ENCODE measurements around the gene CYFIP1. TPM values are rescaled to one million over a fixed set of nuclear protein-coding genes. Genes with fewer than 3 reads are reported as not detected.

The CYFIP1 gene
- total RNA-seq, 3 donors from 2014 or later (not counting 1 experiment from before 2014, with no cell fraction given), result 6.4 to 9.2 (median 8.8) TPM

- no peak for ATAC-seq
- Mint-ChIP-seq H3K4me3 (no peak overlapping the region), H3K4me1 (no peaks in the 10 kb centered on the region), H3K9me3 (no peaks in the 10 kb centered on the region), H3K27ac (no peak overlapping the region), H3K27me3 (ENCODE audit: low read depth in 2 of 2) (no peaks in the 10 kb centered on the region), H3K36me3 (no peaks in the 10 kb centered on the region)
- intact Hi-C loops (cut with micrococcal nuclease), result no loop called here
- no peak for DNase-seq
- no peaks in the 10 kb centered on the region for H3K4me1 ChIP-seq (ENCODE audit: control insufficient read depth, insufficient read depth, low read length)
- no peak for TF ChIP-seq CTCF (IDR thresholded peaks at IDR 0.05)
- no peaks in the 10 kb centered on the region for H3K27me3 ChIP-seq (ENCODE audit: control insufficient read depth, insufficient read depth, low read length)
- H3K4me3 ChIP-seq (ENCODE audit: low read length), result no peak overlapping the region
- 79% methylated on average over 6 of the region's 9 CpGs for WGBS (ENCODE audit: insufficient coverage)
- H3K27ac ChIP-seq (ENCODE audit: low read length), result no peak overlapping the region
- H3K36me3 ChIP-seq (ENCODE audit: control insufficient read depth, insufficient read depth, low read length), result no peaks in the 10 kb centered on the region
- H3K9me3 ChIP-seq (ENCODE audit: control insufficient read depth, insufficient read depth, low read length), result no peaks in the 10 kb centered on the region
These were observed 87.8 kb downstream of the CYFIP1 start for GRCh38 chr15:22892333-22892732.

GRCh38 chr15:22891426-22892210 lies 88.5 kb downstream of the CYFIP1 start:
- Mint-ChIP-seq H3K4me3 (no peak overlapping the region), H3K27ac (no peak overlapping the region), H3K27me3 (ENCODE audit: low read depth in 2 of 2) (no peaks in the 10 kb centered on the region), H3K9me3 (no peaks in the 10 kb centered on the region), H3K36me3 (no peaks in the 10 kb centered on the region), H3K4me1 (no peaks in the 10 kb centered on the region)
- Histone ChIP-seq H3K4me1 (ENCODE audit: control insufficient read depth, insufficient read depth, low read length) (no peaks in the 10 kb centered on the region), H3K27me3 (ENCODE audit: control insufficient read depth, insufficient read depth, low read length) (no peaks in the 10 kb centered on the region), H3K27ac (ENCODE audit: low read length) (no peak overlapping the region), H3K9me3 (ENCODE audit: control insufficient read depth, insufficient read depth, low read length) (no peaks in the 10 kb centered on the region), H3K4me3 (ENCODE audit: low read length) (no peak overlapping the region), H3K36me3 (ENCODE audit: control insufficient read depth, insufficient read depth, low read length) (no peaks in the 10 kb centered on the region)
- intact Hi-C loops (cut with micrococcal nuclease), result no loop called here
- DNase-seq, result no peak
- ATAC-seq, result no peak
- WGBS (ENCODE audit: insufficient coverage), result 91% methylated on average over 33 of the region's 33 CpGs
- TF ChIP-seq CTCF (IDR thresholded peaks at IDR 0.05), result no peak

GRCh38 chr15:22890296-22890695 lies 89.9 kb downstream of the CYFIP1 start:
- H3K4me1 ChIP-seq (ENCODE audit: control insufficient read depth, insufficient read depth, low read length), result no peaks in the 10 kb centered on the region
- Mint-ChIP-seq H3K9me3 (no peaks in the 10 kb centered on the region), H3K4me3 (no peak overlapping the region), H3K27ac (no peak overlapping the region), H3K27me3 (ENCODE audit: low read depth in 2 of 2) (no peaks in the 10 kb centered on the region), H3K4me1 (peaks cover under 1% of the 10 kb centered on the region in 2 donors), H3K36me3 (no peaks in the 10 kb centered on the region)
- no peaks in the 10 kb centered on the region for H3K36me3 ChIP-seq (ENCODE audit: control insufficient read depth, insufficient read depth, low read length)
- H3K27ac ChIP-seq (ENCODE audit: low read length), result no peak overlapping the region
- no peak for TF ChIP-seq CTCF (IDR thresholded peaks at IDR 0.05)
- intact Hi-C loops (cut with micrococcal nuclease), result no loop called here
- no peak for DNase-seq
- H3K9me3 ChIP-seq (ENCODE audit: control insufficient read depth, insufficient read depth, low read length), result no peaks in the 10 kb centered on the region
- WGBS (ENCODE audit: insufficient coverage), result 90% methylated on average over 7 of the region's 11 CpGs
- no peak for ATAC-seq
- H3K4me3 ChIP-seq (ENCODE audit: low read length), result no peak overlapping the region
- H3K27me3 ChIP-seq (ENCODE audit: control insufficient read depth, insufficient read depth, low read length), result no peaks in the 10 kb centered on the region

Data from natural killer cell (primary cell).